ENCODE measurements around the gene NCAPG2.

The NCAPG2 gene

GRCh38 chr7:158742065-158742821, 37.6 kb upstream of the NCAPG2 start:
- Histone ChIP-seq H3K27ac (ENCODE audit: low read depth, low read length) (no peak overlapping the region), H3K9ac (ENCODE audit: low read length) (no peak overlapping the region), H3K4me3 (ENCODE audit: low read depth in 1 of 2, low read length in 2 of 2) (no peak overlapping the region), H3K9me3 (ENCODE audit: low read length) (no peaks in the 10 kb centered on the region), H3K27me3 (ENCODE audit: control insufficient read depth in 1 of 2, insufficient read depth in 2 of 2, low read length in 2 of 2) (no peaks in the 10 kb centered on the region), H3K4me1 (ENCODE audit: insufficient read depth, low read length) (peaks cover 8% of the 10 kb centered on the region), H3K36me3 (ENCODE audit: insufficient read depth, low read length) (peaks cover 85% of the 10 kb centered on the region)

GRCh38 chr7:158741294-158741666, 36.7 kb upstream of the NCAPG2 start:
- Histone ChIP-seq H3K36me3 (ENCODE audit: insufficient read depth, low read length) (peaks cover 85% of the 10 kb centered on the region), H3K27ac (ENCODE audit: low read depth, low read length) (no peak overlapping the region), H3K27me3 (ENCODE audit: control insufficient read depth in 1 of 2, insufficient read depth in 2 of 2, low read length in 2 of 2) (no peaks in the 10 kb centered on the region), H3K4me3 (ENCODE audit: low read depth in 1 of 2, low read length in 2 of 2) (no peak overlapping the region), H3K4me1 (ENCODE audit: insufficient read depth, low read length) (peaks cover 8% of the 10 kb centered on the region), H3K9ac (ENCODE audit: low read length) (no peak overlapping the region), H3K9me3 (ENCODE audit: low read length) (no peaks in the 10 kb centered on the region)

GRCh38 chr7:158740657-158741293, 36.2 kb upstream of the NCAPG2 start:
- Histone ChIP-seq H3K9me3 (ENCODE audit: low read length) (no peaks in the 10 kb centered on the region), H3K27me3 (ENCODE audit: control insufficient read depth in 1 of 2, insufficient read depth in 2 of 2, low read length in 2 of 2) (no peaks in the 10 kb centered on the region), H3K4me3 (ENCODE audit: low read depth in 1 of 2, low read length in 2 of 2) (no peak overlapping the region), H3K4me1 (ENCODE audit: insufficient read depth, low read length) (peaks cover 8% of the 10 kb centered on the region), H3K36me3 (ENCODE audit: insufficient read depth, low read length) (peaks cover 85% of the 10 kb centered on the region), H3K9ac (ENCODE audit: low read length) (no peak overlapping the region), H3K27ac (ENCODE audit: low read depth, low read length) (no peak overlapping the region)

GRCh38 chr7:158740013-158740656, 35.5 kb upstream of the NCAPG2 start:
- Histone ChIP-seq H3K4me3 (ENCODE audit: low read depth in 1 of 2, low read length in 2 of 2) (no peak overlapping the region), H3K36me3 (ENCODE audit: insufficient read depth, low read length) (peaks cover 85% of the 10 kb centered on the region), H3K27me3 (ENCODE audit: control insufficient read depth in 1 of 2, insufficient read depth in 2 of 2, low read length in 2 of 2) (no peaks in the 10 kb centered on the region), H3K9ac (ENCODE audit: low read length) (no peak overlapping the region), H3K9me3 (ENCODE audit: low read length) (no peaks in the 10 kb centered on the region), H3K27ac (ENCODE audit: low read depth, low read length) (peak overlapping the region; percentile 21), H3K4me1 (ENCODE audit: insufficient read depth, low read length) (peaks cover 8% of the 10 kb centered on the region)

GRCh38 chr7:158738841-158739240, 34.2 kb upstream of the NCAPG2 start:
- Histone ChIP-seq H3K4me3 (ENCODE audit: low read depth in 1 of 2, low read length in 2 of 2) (no peak overlapping the region), H3K36me3 (ENCODE audit: insufficient read depth, low read length) (peaks cover 91% of the 10 kb centered on the region), H3K9ac (ENCODE audit: low read length) (no peak overlapping the region), H3K4me1 (ENCODE audit: insufficient read depth, low read length) (peaks cover 8% of the 10 kb centered on the region), H3K27me3 (ENCODE audit: control insufficient read depth in 1 of 2, insufficient read depth in 2 of 2, low read length in 2 of 2) (no peaks in the 10 kb centered on the region), H3K27ac (ENCODE audit: low read depth, low read length) (no peak overlapping the region), H3K9me3 (ENCODE audit: low read length) (no peaks in the 10 kb centered on the region)

- H3K36me3 ChIP-seq (ENCODE audit: insufficient read depth, low read length): peaks cover 89% of the 10 kb centered on the region
These were observed 32.6 kb upstream of the NCAPG2 start for GRCh38 chr7:158737064-158737695.

GRCh38 chr7:158735935-158736334, 31.3 kb upstream of the NCAPG2 start:
- Histone ChIP-seq H3K36me3 (ENCODE audit: insufficient read depth, low read length) (peaks cover 79% of the 10 kb centered on the region), H3K9ac (ENCODE audit: low read length) (no peak overlapping the region), H3K4me3 (ENCODE audit: low read depth in 1 of 2, low read length in 2 of 2) (no peak overlapping the region), H3K4me1 (ENCODE audit: insufficient read depth, low read length) (peaks cover 8% of the 10 kb centered on the region), H3K27ac (ENCODE audit: low read depth, low read length) (no peak overlapping the region), H3K9me3 (ENCODE audit: low read length) (no peaks in the 10 kb centered on the region), H3K27me3 (ENCODE audit: control insufficient read depth in 1 of 2, insufficient read depth in 2 of 2, low read length in 2 of 2) (no peaks in the 10 kb centered on the region)

More at GRCh38 chr7:158737064-158737695, 32.6 kb upstream of the NCAPG2 start:
- H3K27ac ChIP-seq (ENCODE audit: low read depth, low read length): no peak overlapping the region
- H3K4me1 ChIP-seq (ENCODE audit: insufficient read depth, low read length): peaks cover 8% of the 10 kb centered on the region
- H3K27me3 ChIP-seq (ENCODE audit: control insufficient read depth in 1 of 2, insufficient read depth in 2 of 2, low read length in 2 of 2): no peaks in the 10 kb centered on the region
- no peak overlapping the region for H3K4me3 ChIP-seq (ENCODE audit: low read depth in 1 of 2, low read length in 2 of 2)
- H3K9me3 ChIP-seq (ENCODE audit: low read length): no peaks in the 10 kb centered on the region
- no peak overlapping the region for H3K9ac ChIP-seq (ENCODE audit: low read length)

- Histone ChIP-seq H3K36me3 (ENCODE audit: insufficient read depth, low read length) (peaks cover 79% of the 10 kb centered on the region), H3K4me1 (ENCODE audit: insufficient read depth, low read length) (peaks cover 4% of the 10 kb centered on the region), H3K4me3 (ENCODE audit: low read depth in 1 of 2, low read length in 2 of 2) (no peak overlapping the region)
These were observed 30.3 kb upstream of the NCAPG2 start for GRCh38 chr7:158734861-158735260.

GRCh38 chr7:158733775-158734494, 29.3 kb upstream of the NCAPG2 start:
- Histone ChIP-seq H3K27me3 (ENCODE audit: control insufficient read depth in 1 of 2, insufficient read depth in 2 of 2, low read length in 2 of 2) (no peaks in the 10 kb centered on the region), H3K9ac (ENCODE audit: low read length) (no peak overlapping the region), H3K36me3 (ENCODE audit: insufficient read depth, low read length) (peaks cover 74% of the 10 kb centered on the region), H3K4me1 (ENCODE audit: insufficient read depth, low read length) (no peaks in the 10 kb centered on the region), H3K9me3 (ENCODE audit: low read length) (no peaks in the 10 kb centered on the region), H3K27ac (ENCODE audit: low read depth, low read length) (no peak overlapping the region), H3K4me3 (ENCODE audit: low read depth in 1 of 2, low read length in 2 of 2) (no peak overlapping the region)

More at GRCh38 chr7:158734861-158735260, 30.3 kb upstream of the NCAPG2 start:
- H3K9me3 ChIP-seq (ENCODE audit: low read length): no peaks in the 10 kb centered on the region
- H3K27ac ChIP-seq (ENCODE audit: low read depth, low read length): no peak overlapping the region
- no peak overlapping the region for H3K9ac ChIP-seq (ENCODE audit: low read length)
- H3K27me3 ChIP-seq (ENCODE audit: control insufficient read depth in 1 of 2, insufficient read depth in 2 of 2, low read length in 2 of 2): no peaks in the 10 kb centered on the region

GRCh38 chr7:158733220-158733519, 28.6 kb upstream of the NCAPG2 start:
- Histone ChIP-seq H3K36me3 (ENCODE audit: insufficient read depth, low read length) (peaks cover 67% of the 10 kb centered on the region), H3K4me3 (ENCODE audit: low read depth in 1 of 2, low read length in 2 of 2) (no peak overlapping the region), H3K27me3 (ENCODE audit: control insufficient read depth in 1 of 2, insufficient read depth in 2 of 2, low read length in 2 of 2) (no peaks in the 10 kb centered on the region), H3K9me3 (ENCODE audit: low read length) (no peaks in the 10 kb centered on the region), H3K9ac (ENCODE audit: low read length) (no peak overlapping the region), H3K27ac (ENCODE audit: low read depth, low read length) (no peak overlapping the region), H3K4me1 (ENCODE audit: insufficient read depth, low read length) (no peaks in the 10 kb centered on the region)
